ENCODE results near the gene KAZN. TPM values are rescaled to one million over a fixed set of nuclear protein-coding genes. Genes with fewer than 3 reads are reported as not detected.

KAZN gene
- total and polyA plus RNA-seq, 2 of the 8 experiments (the other 6 are each of a cell fraction or from before 2014, with no cell fraction given), result 3.7 to 11.8 TPM

GRCh38 chr1:14878951-14879350, 280.5 kb downstream of the KAZN start (continued):
- no peak for TF ChIP-seq NRF1 (IDR thresholded peaks at IDR 0.05; ENCODE audit: low read depth, low read length)
- TF ChIP-seq GTF2F1 (IDR thresholded peaks at IDR 0.05; ENCODE audit: borderline replicate concordance, low read depth, low read length), result no peak
- TF ChIP-seq CBX8 (IDR thresholded peaks at IDR 0.05; ENCODE audit: borderline replicate concordance, low read depth, low read length), result no peak
